ENCODE measurements around the gene KAZN. TPM values are rescaled to one million over a fixed set of nuclear protein-coding genes. Genes with fewer than 3 reads are reported as not detected.

KAZN gene
- total RNA-seq, 1 donor from 2014 or later = 2.8 TPM

DNA sequence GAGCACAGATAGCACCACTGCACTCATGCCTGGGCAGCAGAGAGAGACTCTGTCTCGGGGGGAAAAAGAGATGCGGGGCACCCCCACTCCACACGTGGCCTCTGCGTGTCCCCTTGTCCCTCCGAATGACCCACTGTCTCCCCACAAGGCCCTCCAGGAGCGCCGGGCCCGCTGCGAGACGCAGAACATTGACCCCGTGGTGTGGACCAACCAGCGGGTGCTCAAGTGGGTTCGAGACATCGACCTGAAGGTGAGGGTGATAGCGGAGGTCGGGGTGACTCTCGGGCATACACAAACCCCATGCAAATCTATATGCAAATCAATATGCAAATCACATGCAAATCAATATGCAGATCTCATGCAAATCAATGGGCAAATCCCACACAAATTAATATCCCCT, 504.7 kb downstream of the KAZN start:
- H3K36me3 ChIP-seq (ENCODE audit: control insufficient read depth, insufficient read depth, low read length) = no peaks in the 10 kb centered on the region
- H3K27me3 ChIP-seq (ENCODE audit: control insufficient read depth, insufficient read depth, low read length) = peaks cover 22% of the 10 kb centered on the region
- no peak for DNase-seq (ENCODE audit: low read depth)
- TF ChIP-seq, protein P1, sequence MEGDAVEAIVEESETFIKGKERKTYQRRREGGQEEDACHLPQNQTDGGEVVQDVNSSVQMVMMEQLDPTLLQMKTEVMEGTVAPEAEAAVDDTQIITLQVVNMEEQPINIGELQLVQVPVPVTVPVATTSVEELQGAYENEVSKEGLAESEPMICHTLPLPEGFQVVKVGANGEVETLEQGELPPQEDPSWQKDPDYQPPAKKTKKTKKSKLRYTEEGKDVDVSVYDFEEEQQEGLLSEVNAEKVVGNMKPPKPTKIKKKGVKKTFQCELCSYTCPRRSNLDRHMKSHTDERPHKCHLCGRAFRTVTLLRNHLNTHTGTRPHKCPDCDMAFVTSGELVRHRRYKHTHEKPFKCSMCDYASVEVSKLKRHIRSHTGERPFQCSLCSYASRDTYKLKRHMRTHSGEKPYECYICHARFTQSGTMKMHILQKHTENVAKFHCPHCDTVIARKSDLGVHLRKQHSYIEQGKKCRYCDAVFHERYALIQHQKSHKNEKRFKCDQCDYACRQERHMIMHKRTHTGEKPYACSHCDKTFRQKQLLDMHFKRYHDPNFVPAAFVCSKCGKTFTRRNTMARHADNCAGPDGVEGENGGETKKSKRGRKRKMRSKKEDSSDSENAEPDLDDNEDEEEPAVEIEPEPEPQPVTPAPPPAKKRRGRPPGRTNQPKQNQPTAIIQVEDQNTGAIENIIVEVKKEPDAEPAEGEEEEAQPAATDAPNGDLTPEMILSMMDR (IDR thresholded peaks at IDR 0.05; ENCODE audit: insufficient read depth, low read length, poor library complexity, severe bottlenecking) = no peak
- H3K4me3 ChIP-seq (ENCODE audit: low read depth, low read length) = no peak overlapping the region

DNA sequence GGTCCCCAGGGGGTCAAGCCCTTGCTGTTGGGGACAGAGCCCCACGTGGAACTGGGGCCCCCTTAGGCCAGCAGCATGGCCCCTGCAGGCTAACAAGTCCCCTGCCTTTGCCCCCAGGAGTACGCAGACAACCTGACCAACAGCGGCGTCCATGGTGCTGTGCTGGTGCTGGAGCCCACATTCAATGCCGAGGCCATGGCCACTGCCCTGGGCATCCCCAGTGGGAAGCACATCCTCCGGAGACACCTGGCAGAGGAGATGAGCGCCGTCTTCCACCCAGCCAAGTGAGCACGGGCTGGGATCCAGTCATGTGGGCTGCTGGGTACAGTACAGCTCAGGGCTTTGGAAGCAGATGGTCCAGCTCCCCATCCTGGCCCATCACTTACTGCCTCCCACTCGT, 505.4 kb downstream of the KAZN start:
- no peak for DNase-seq (ENCODE audit: low read depth)

DNA sequence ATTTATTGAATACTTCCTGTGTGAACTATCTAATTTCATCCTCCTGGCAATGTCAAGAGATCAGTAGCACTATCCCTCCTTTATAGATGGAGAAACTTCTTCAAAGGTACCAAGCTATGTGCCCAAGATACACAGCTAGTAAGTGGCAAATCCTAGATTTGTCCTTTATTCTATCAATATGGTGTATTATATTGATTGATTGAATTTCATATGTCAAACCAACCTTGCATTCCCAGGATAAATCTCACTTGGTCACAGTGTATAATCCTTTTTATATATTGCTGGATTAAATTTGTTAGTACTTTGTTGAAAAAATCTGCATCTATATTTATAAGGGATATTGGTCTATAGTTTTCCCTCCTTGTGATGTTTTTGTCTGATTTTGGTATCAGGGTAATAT, 506.3 kb downstream of the KAZN start:
- Histone ChIP-seq H3K27me3 (ENCODE audit: control insufficient read depth, insufficient read depth, low read length) (peaks cover 15% of the 10 kb centered on the region), H3K4me3 (ENCODE audit: low read depth, low read length) (no peak overlapping the region), H3K36me3 (ENCODE audit: control insufficient read depth, insufficient read depth, low read length) (no peaks in the 10 kb centered on the region)
- no peak for DNase-seq (ENCODE audit: low read depth)
- TF ChIP-seq, protein P1 (IDR thresholded peaks at IDR 0.05; ENCODE audit: insufficient read depth, low read length, poor library complexity, severe bottlenecking) = no peak

More for the DNA sequence above, 505.4 kb downstream of the KAZN start:
- TF ChIP-seq, protein P1 (IDR thresholded peaks at IDR 0.05; ENCODE audit: insufficient read depth, low read length, poor library complexity, severe bottlenecking) = no peak
- Histone ChIP-seq H3K36me3 (ENCODE audit: control insufficient read depth, insufficient read depth, low read length) (no peaks in the 10 kb centered on the region), H3K4me3 (ENCODE audit: low read depth, low read length) (no peak overlapping the region), H3K27me3 (ENCODE audit: control insufficient read depth, insufficient read depth, low read length) (peaks cover 18% of the 10 kb centered on the region)

DNA sequence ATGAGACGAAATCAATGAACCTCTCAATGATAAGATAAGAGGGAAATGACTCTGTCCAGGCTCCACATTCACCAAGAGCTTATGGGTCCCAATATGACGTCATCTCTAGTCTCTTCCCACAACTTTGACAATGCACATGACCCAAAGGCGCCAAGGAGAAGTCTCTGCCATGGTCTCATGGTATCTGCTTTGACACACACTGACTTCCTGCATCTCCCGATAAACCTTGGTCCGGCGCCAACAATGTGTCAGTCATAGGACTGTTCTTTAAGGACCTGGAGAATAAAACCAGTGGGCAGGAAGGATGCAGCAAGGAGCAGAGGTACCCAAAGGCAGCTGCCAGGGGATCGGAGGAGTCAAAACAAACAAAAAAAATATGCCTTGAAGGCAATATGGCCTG, 508.1 kb downstream of the KAZN start:
- TF ChIP-seq, protein P1 (IDR thresholded peaks at IDR 0.05; ENCODE audit: insufficient read depth, low read length, poor library complexity, severe bottlenecking) = no peak
- Histone ChIP-seq H3K27me3 (ENCODE audit: control insufficient read depth, insufficient read depth, low read length) (peaks cover 1% of the 10 kb centered on the region), H3K36me3 (ENCODE audit: control insufficient read depth, insufficient read depth, low read length) (no peaks in the 10 kb centered on the region), H3K4me3 (ENCODE audit: low read depth, low read length) (no peak overlapping the region)
- no peak for DNase-seq (ENCODE audit: low read depth)

DNA sequence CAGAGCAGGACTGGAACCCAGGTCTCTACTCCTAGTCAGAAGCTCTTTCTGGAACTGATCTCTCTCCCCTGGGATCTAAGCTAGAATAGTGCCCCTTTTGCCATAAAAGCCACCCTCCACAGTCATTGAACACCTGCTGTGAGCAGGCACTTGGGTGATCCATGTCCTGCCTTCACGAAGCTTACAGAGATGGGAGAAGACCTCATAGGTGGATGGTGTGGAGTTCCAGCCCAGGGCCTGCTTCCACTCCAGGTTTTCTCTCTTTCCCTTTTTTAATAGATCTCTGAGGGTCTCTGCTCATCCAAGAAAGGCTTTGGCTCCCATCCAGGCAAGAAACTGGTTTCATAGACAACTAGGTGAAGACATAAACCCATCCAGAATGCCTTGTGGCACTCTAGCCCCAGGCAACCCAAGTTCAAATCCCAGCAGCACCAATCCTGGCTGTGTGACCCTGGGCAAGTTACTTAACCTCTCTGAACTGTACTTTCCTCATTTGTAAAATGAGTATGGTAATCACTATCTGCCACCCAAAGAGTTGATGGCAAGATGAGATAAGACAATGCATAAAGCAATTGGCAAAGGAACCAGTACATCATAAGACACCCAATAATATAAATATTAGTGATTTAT, 508.7 kb downstream of the KAZN start:
- H3K36me3 ChIP-seq (ENCODE audit: control insufficient read depth, insufficient read depth, low read length) = no peaks in the 10 kb centered on the region
- no peak overlapping the region for H3K4me3 ChIP-seq (ENCODE audit: low read depth, low read length)
- no peak for DNase-seq (ENCODE audit: low read depth)
- no peaks in the 10 kb centered on the region for H3K27me3 ChIP-seq (ENCODE audit: control insufficient read depth, insufficient read depth, low read length)
- TF ChIP-seq, protein P1 (IDR thresholded peaks at IDR 0.05; ENCODE audit: insufficient read depth, low read length, poor library complexity, severe bottlenecking) = no peak

DNA sequence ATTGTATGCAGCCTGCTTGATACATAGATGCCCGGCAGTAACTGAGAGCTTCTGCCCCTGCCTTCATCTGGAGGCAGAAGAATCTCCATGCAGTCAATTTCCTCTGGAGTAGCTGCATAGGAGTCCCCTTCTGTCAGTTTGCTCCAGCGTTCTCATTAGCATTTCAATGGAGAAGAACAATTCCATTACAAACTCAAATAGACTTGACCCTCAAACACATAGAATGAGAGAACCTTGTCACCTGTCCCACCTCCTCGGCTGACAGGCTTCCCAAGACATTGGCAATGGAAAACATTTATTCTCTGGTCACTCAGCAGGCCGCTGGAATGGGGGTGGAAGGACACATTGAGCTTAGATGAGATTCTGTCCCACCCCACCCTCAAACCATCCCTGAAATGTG, 509.4 kb downstream of the KAZN start:
- no peak overlapping the region for H3K4me3 ChIP-seq (ENCODE audit: low read depth, low read length)
- no peaks in the 10 kb centered on the region for H3K27me3 ChIP-seq (ENCODE audit: control insufficient read depth, insufficient read depth, low read length)
- no peaks in the 10 kb centered on the region for H3K36me3 ChIP-seq (ENCODE audit: control insufficient read depth, insufficient read depth, low read length)
- no peak for DNase-seq (ENCODE audit: low read depth)
- TF ChIP-seq, protein P1 (IDR thresholded peaks at IDR 0.05; ENCODE audit: insufficient read depth, low read length, poor library complexity, severe bottlenecking) = no peak

All from kidney epithelial cell (primary cell).